ENCODE measurements around the gene PTPN20.
"Not testable (repeated sequence)": the region's sequence is repeated elsewhere in the genome, so short reads cannot be mapped to it uniquely, and the experiment has no call there.

Gene PTPN20

GRCh38 chr10:46911144-46911876 is at the start of gene PTPN20:
Gene PTPN20, plus strand, starts transcription at chr10:46911428. Its CDS starts 21,072 bp downstream, at chr10:46932500.
- peak in 1 of 2 experiments; percentile 24 for DNase-seq

GRCh38 chr10:46869716-46870115 is 41.5 kb upstream of the PTPN20 start:
- DNase-seq = not testable (repeated sequence)

- not testable (repeated sequence) for DNase-seq
These were observed 39.6 kb upstream of the PTPN20 start for GRCh38 chr10:46871583-46871982.

GRCh38 chr10:46875304-46875703 is 35.9 kb upstream of the PTPN20 start:
- not testable (repeated sequence) for DNase-seq

GRCh38 chr10:46876773-46877172 is 34.5 kb upstream of the PTPN20 start:
- not testable (repeated sequence) for DNase-seq

- not testable (repeated sequence) for DNase-seq
These were observed 32.5 kb upstream of the PTPN20 start for GRCh38 chr10:46878761-46879160.

GRCh38 chr10:46890813-46891611 is 20.2 kb upstream of the PTPN20 start:
- DNase-seq = not testable (repeated sequence)

- DNase-seq = not testable (repeated sequence)
These were observed 14.2 kb upstream of the PTPN20 start for GRCh38 chr10:46896762-46897692.

GRCh38 chr10:46901247-46901646 is 10.0 kb upstream of the PTPN20 start:
- not testable (repeated sequence) for DNase-seq

GRCh38 chr10:46903874-46904273 is 7.4 kb upstream of the PTPN20 start:
- DNase-seq = not testable (repeated sequence)

GRCh38 chr10:46906359-46906758 is 4.9 kb upstream of the PTPN20 start:
- DNase-seq = not testable (repeated sequence)

- not testable (repeated sequence) for DNase-seq
These were observed 3.8 kb upstream of the PTPN20 start for GRCh38 chr10:46907185-46908117.

- not testable (repeated sequence) for DNase-seq
These were observed 11.3 kb downstream of the PTPN20 start for GRCh38 chr10:46922498-46922897.

GRCh38 chr10:46925156-46925555 is 13.9 kb downstream of the PTPN20 start:
- DNase-seq = not testable (repeated sequence)

- DNase-seq = not testable (repeated sequence)
These were observed 14.6 kb downstream of the PTPN20 start for GRCh38 chr10:46925853-46926252.

- DNase-seq = not testable (repeated sequence)
These were observed 17.6 kb downstream of the PTPN20 start for GRCh38 chr10:46928810-46929209.

- DNase-seq = not testable (repeated sequence)
These were observed 21.2 kb downstream of the PTPN20 start for GRCh38 chr10:46932383-46932782.

GRCh38 chr10:46941091-46941490 is 29.9 kb downstream of the PTPN20 start:
- not testable (repeated sequence) for DNase-seq

- DNase-seq = not testable (repeated sequence)
These were observed 37.7 kb downstream of the PTPN20 start for GRCh38 chr10:46948687-46949518.

GRCh38 chr10:46952540-46952939 is 41.3 kb downstream of the PTPN20 start:
- not testable (repeated sequence) for DNase-seq

Measured in SW 1271 (cell line).